ENCODE results near the gene CES1. TPM values are rescaled to one million over a fixed set of nuclear protein-coding genes. Genes with fewer than 3 reads are reported as not detected.
"Not testable (repeated sequence)": the region's sequence is repeated elsewhere in the genome, so short reads cannot be mapped to it uniquely, and the experiment has no call there.

Gene CES1
- total RNA-seq, 2 donors from 2014 or later: 1.3 TPM; not detected in 1

- Mint-ChIP-seq H3K4me3 (no peak overlapping the region), H3K9me3 (no peaks in the 10 kb centered on the region), H3K36me3 (no peaks in the 10 kb centered on the region), H3K27me3 (peaks cover 23 to 37% of the 10 kb centered on the region in 2 donors), H3K27ac (no peak overlapping the region), H3K4me1 (ENCODE audit: low read depth in 2 of 2) (no peaks in the 10 kb centered on the region)
- peak in 1 of 2 donors; percentile 20 for ATAC-seq
- DNase-seq (ENCODE audit: low spot score): no peak
Observed at GRCh38 chr16:55846598-55847346, 13.9 kb upstream of the CES1 start.

GRCh38 chr16:55843105-55843395, 10.2 kb upstream of the CES1 start:
- Mint-ChIP-seq H3K27ac (no peak overlapping the region), H3K36me3 (no peaks in the 10 kb centered on the region), H3K9me3 (no peaks in the 10 kb centered on the region), H3K4me1 (ENCODE audit: low read depth in 2 of 2) (no peaks in the 10 kb centered on the region), H3K27me3 (peaks cover 13 to 23% of the 10 kb centered on the region in 2 donors), H3K4me3 (no peak overlapping the region)
- no peak for DNase-seq (ENCODE audit: low spot score)
- ATAC-seq: no peak

GRCh38 chr16:55842369-55843104, 9.6 kb upstream of the CES1 start:
- ATAC-seq (peak in 1 of 2 donors; percentile 61), DNase-seq (ENCODE audit: low spot score) (no peak)
- H3K9me3 Mint-ChIP-seq: no peaks in the 10 kb centered on the region
- no peak overlapping the region for H3K4me3 Mint-ChIP-seq
- H3K4me1 Mint-ChIP-seq (ENCODE audit: low read depth in 2 of 2): no peaks in the 10 kb centered on the region
- no peak overlapping the region for H3K27ac Mint-ChIP-seq
- peaks cover 13 to 23% of the 10 kb centered on the region in 2 donors for H3K27me3 Mint-ChIP-seq
- H3K36me3 Mint-ChIP-seq: no peaks in the 10 kb centered on the region

GRCh38 chr16:55839115-55839514, 6.2 kb upstream of the CES1 start:
- H3K27ac Mint-ChIP-seq: no peak overlapping the region
- no peaks in the 10 kb centered on the region for H3K36me3 Mint-ChIP-seq
- H3K4me3 Mint-ChIP-seq: no peak overlapping the region
- H3K27me3 Mint-ChIP-seq: peaks cover 9 to 14% of the 10 kb centered on the region in 2 donors
- ATAC-seq (no peak), DNase-seq (ENCODE audit: low spot score) (no peak)
- peaks cover 0 to 3% of the 10 kb centered on the region in 2 donors for H3K4me1 Mint-ChIP-seq (ENCODE audit: low read depth in 2 of 2)
- H3K9me3 Mint-ChIP-seq: no peaks in the 10 kb centered on the region

GRCh38 chr16:55836158-55836611, 3.3 kb upstream of the CES1 start:
- Mint-ChIP-seq H3K9me3 (no peaks in the 10 kb centered on the region), H3K36me3 (no peaks in the 10 kb centered on the region), H3K4me3 (no peak overlapping the region), H3K4me1 (ENCODE audit: low read depth in 2 of 2) (peaks cover 0 to 3% of the 10 kb centered on the region in 2 donors), H3K27me3 (peaks cover 7 to 9% of the 10 kb centered on the region in 2 donors), H3K27ac (no peak overlapping the region)
- DNase-seq (ENCODE audit: low spot score) (no peak), ATAC-seq (no peak)

- Mint-ChIP-seq H3K27me3 (peaks cover 6 to 15% of the 10 kb centered on the region in 2 donors), H3K4me3 (no peak overlapping the region), H3K27ac (no peak overlapping the region), H3K9me3 (no peaks in the 10 kb centered on the region), H3K36me3 (no peaks in the 10 kb centered on the region), H3K4me1 (ENCODE audit: low read depth in 2 of 2) (peaks cover 0 to 3% of the 10 kb centered on the region in 2 donors)
- DNase-seq (ENCODE audit: low spot score) (no peak), ATAC-seq (no peak)
Observed at GRCh38 chr16:55835581-55835980, 2.7 kb upstream of the CES1 start.

- not testable (repeated sequence) for H3K27ac Mint-ChIP-seq; H3K9me3 Mint-ChIP-seq; ATAC-seq; DNase-seq (ENCODE audit: low spot score); H3K36me3 Mint-ChIP-seq; H3K4me1 Mint-ChIP-seq (ENCODE audit: low read depth in 2 of 2); H3K4me3 Mint-ChIP-seq
- H3K27me3 Mint-ChIP-seq: peaks cover 8 to 20% of the 10 kb centered on the region in 2 donors
Observed at GRCh38 chr16:55835173-55835572, 2.3 kb upstream of the CES1 start.

- ATAC-seq: no peak
- no peak overlapping the region for H3K4me3 Mint-ChIP-seq
Observed at GRCh38 chr16:55834049-55834448, 1.2 kb upstream of the CES1 start.

GRCh38 chr16:55832425-55832772, 497 bp downstream of the CES1 start:
- peaks cover 8 to 20% of the 10 kb centered on the region in 2 donors for H3K27me3 Mint-ChIP-seq
- no peak overlapping the region for H3K4me3 Mint-ChIP-seq
- peak overlapping the region in 1 of 2 donors; percentile 49 for H3K27ac Mint-ChIP-seq
- peaks cover 0 to 3% of the 10 kb centered on the region in 2 donors for H3K4me1 Mint-ChIP-seq (ENCODE audit: low read depth in 2 of 2)
- no peak for DNase-seq (ENCODE audit: low spot score)
- ATAC-seq: no peak
- no peaks in the 10 kb centered on the region for H3K36me3 Mint-ChIP-seq
- H3K9me3 Mint-ChIP-seq: no peaks in the 10 kb centered on the region

More at GRCh38 chr16:55834049-55834448, 1.2 kb upstream of the CES1 start:
- Mint-ChIP-seq H3K9me3 (no peaks in the 10 kb centered on the region), H3K36me3 (no peaks in the 10 kb centered on the region), H3K27me3 (peaks cover 8 to 20% of the 10 kb centered on the region in 2 donors), H3K4me1 (ENCODE audit: low read depth in 2 of 2) (peaks cover 0 to 3% of the 10 kb centered on the region in 2 donors), H3K27ac (no peak overlapping the region)
- no peak for DNase-seq (ENCODE audit: low spot score)

GRCh38 chr16:55830658-55831294, 2.1 kb downstream of the CES1 start:
- no peaks in the 10 kb centered on the region for H3K9me3 Mint-ChIP-seq
- H3K4me1 Mint-ChIP-seq (ENCODE audit: low read depth in 2 of 2): peaks cover 0 to 3% of the 10 kb centered on the region in 2 donors
- peaks cover 8 to 20% of the 10 kb centered on the region in 2 donors for H3K27me3 Mint-ChIP-seq
- ATAC-seq (no peak), DNase-seq (ENCODE audit: low spot score) (no peak)
- no peak overlapping the region for H3K27ac Mint-ChIP-seq
- no peak overlapping the region for H3K4me3 Mint-ChIP-seq
- no peaks in the 10 kb centered on the region for H3K36me3 Mint-ChIP-seq

- DNase-seq (ENCODE audit: low spot score); H3K36me3 Mint-ChIP-seq; H3K4me1 Mint-ChIP-seq (ENCODE audit: low read depth in 2 of 2); ATAC-seq; H3K9me3 Mint-ChIP-seq; H3K27ac Mint-ChIP-seq; H3K4me3 Mint-ChIP-seq: not testable (repeated sequence)
- peaks cover 6 to 15% of the 10 kb centered on the region in 2 donors for H3K27me3 Mint-ChIP-seq
Observed at GRCh38 chr16:55829232-55829631, 3.7 kb downstream of the CES1 start.

- ATAC-seq: peak in 1 of 2 donors; percentile 36
- H3K9me3 Mint-ChIP-seq: no peaks in the 10 kb centered on the region
- no peaks in the 10 kb centered on the region for H3K36me3 Mint-ChIP-seq
- no peak overlapping the region for H3K27ac Mint-ChIP-seq
- H3K4me3 Mint-ChIP-seq: no peak overlapping the region
- peaks cover 5 to 11% of the 10 kb centered on the region in 2 donors for H3K27me3 Mint-ChIP-seq
- H3K4me1 Mint-ChIP-seq (ENCODE audit: low read depth in 2 of 2): no peaks in the 10 kb centered on the region
- no peak for DNase-seq (ENCODE audit: low spot score)
Observed at GRCh38 chr16:55828680-55829079, 4.2 kb downstream of the CES1 start.

GRCh38 chr16:55825115-55825728, 7.7 kb downstream of the CES1 start:
- H3K4me1 Mint-ChIP-seq (ENCODE audit: low read depth in 2 of 2): no peaks in the 10 kb centered on the region
- H3K27me3 Mint-ChIP-seq: peaks cover 0 to 12% of the 10 kb centered on the region in 2 donors
- H3K36me3 Mint-ChIP-seq: no peaks in the 10 kb centered on the region
- no peak overlapping the region for H3K27ac Mint-ChIP-seq
- no peaks in the 10 kb centered on the region for H3K9me3 Mint-ChIP-seq
- ATAC-seq: no peak
- no peak for DNase-seq (ENCODE audit: low spot score)
- H3K4me3 Mint-ChIP-seq: no peak overlapping the region
